IPS-18a (cell line): ENCODE results near the gene A4GALT.
"Not testable (repeated sequence)": the region's sequence is repeated elsewhere in the genome, so short reads cannot be mapped to it uniquely, and the experiment has no call there.

Source experiments
- H3K27ac ChIP-seq: one replicate; pipeline ENCODE4 v1.5.1; 2013; ENCODE audit warnings: low read length
- H3K27me3 ChIP-seq: one replicate; pipeline ENCODE4 v1.6.1; 2013; ENCODE audit warnings: mild to moderate bottlenecking, low read length; ENCODE audit not compliant: control insufficient read depth, insufficient read depth
- H3K36me3 ChIP-seq: one replicate; pipeline ENCODE4 v1.6.1; 2013; ENCODE audit warnings: low read depth, low read length; ENCODE audit not compliant: control insufficient read depth
- H3K4me1 ChIP-seq: one replicate; pipeline ENCODE4 v1.6.1; 2013; ENCODE audit warnings: low read depth, low read length; ENCODE audit not compliant: control insufficient read depth
- H3K4me3 ChIP-seq: one replicate; pipeline ENCODE4 v1.5.1; 2013; ENCODE audit warnings: low read length
- H3K9ac ChIP-seq: one replicate; pipeline ENCODE4 v1.6.1; 2013; ENCODE audit warnings: mild to moderate bottlenecking, low read length, moderate library complexity
- H3K9me3 ChIP-seq: one replicate; pipeline ENCODE4 v1.6.1; 2013; ENCODE audit warnings: low read depth, low read length; ENCODE audit not compliant: control insufficient read depth

A4GALT gene

DNA sequence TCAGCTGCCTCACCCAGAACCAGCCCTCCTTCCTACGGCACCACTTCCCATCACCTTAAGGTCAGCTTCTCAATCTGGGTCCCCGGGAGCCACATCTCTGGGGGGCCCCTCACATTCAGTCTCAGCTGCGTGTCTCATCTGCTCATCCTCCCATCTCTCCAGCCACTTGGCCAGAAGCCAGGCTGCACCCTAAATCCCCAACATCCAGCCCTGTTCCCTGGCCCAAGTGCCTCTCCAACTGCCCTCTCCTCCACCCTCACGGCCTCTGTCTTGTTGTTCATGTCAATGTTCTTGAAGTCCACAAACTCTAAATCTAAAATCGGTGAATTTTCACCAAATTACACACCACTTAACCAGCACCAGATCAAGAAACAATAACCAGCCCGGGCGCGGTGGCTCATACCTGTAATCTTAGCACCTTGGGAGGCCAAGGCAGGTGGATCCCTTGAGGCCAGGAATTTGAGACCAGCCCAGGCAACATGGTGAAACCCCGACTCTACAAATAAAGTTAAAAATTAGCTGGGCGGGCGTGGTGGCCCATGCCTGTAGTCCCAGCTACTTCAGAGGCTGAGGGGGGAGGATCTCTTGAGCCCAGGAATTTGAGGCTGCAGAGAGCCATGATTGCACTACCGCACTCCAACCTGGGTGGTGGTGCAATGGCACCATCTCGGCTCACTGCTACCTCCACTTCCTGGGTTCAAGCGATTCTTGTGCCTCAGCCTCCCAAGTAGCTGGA is 33.7 kb downstream of the A4GALT start:
- Histone ChIP-seq H3K27ac (no peak overlapping the region), H3K27me3 (no peaks in the 10 kb centered on the region), H3K36me3 (no peaks in the 10 kb centered on the region), H3K4me3 (no peak overlapping the region), H3K4me1 (peaks cover 5% of the 10 kb centered on the region), H3K9ac (no peak overlapping the region), H3K9me3 (no peaks in the 10 kb centered on the region)

DNA sequence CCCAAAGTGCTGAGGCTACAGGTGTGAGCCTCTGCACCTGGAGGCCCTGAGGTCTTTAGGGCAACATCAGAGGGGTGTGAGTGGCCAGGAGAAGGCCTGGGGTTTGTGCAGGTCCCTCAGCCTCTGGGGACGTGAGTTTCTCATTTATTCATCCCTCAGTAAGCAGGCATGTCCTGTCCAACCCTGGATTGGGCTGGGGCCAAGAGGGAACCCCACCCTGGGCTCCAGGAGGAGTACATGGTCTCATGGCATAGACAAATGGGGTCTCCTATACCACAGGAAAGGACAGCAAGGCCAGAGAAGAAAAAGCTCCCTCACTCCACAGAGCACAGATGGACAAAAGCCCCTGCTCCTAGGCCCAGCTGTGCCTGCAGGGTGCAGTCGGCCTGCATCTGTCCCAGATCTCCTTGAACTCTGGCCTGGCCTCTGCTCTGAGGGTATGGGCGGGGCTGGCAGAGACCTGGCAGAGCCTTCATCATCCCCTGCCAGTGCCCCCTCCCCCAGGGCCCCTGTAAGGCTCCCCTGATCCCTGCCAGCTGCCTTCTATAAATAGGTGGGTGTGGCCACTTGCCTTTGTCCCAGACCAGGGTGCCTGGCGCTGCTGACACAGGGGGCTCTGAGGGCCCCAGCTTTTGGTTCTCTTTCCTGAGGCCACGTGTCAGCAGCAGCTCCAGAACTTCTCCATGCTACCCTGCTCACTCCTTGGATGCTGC is 34.6 kb downstream of the A4GALT start:
- H3K4me3 ChIP-seq, result no peak overlapping the region
- no peak overlapping the region for H3K9ac ChIP-seq
- H3K27me3 ChIP-seq, result no peaks in the 10 kb centered on the region
- peaks cover 5% of the 10 kb centered on the region for H3K4me1 ChIP-seq
- no peaks in the 10 kb centered on the region for H3K9me3 ChIP-seq
- no peak overlapping the region for H3K27ac ChIP-seq
- no peaks in the 10 kb centered on the region for H3K36me3 ChIP-seq

DNA sequence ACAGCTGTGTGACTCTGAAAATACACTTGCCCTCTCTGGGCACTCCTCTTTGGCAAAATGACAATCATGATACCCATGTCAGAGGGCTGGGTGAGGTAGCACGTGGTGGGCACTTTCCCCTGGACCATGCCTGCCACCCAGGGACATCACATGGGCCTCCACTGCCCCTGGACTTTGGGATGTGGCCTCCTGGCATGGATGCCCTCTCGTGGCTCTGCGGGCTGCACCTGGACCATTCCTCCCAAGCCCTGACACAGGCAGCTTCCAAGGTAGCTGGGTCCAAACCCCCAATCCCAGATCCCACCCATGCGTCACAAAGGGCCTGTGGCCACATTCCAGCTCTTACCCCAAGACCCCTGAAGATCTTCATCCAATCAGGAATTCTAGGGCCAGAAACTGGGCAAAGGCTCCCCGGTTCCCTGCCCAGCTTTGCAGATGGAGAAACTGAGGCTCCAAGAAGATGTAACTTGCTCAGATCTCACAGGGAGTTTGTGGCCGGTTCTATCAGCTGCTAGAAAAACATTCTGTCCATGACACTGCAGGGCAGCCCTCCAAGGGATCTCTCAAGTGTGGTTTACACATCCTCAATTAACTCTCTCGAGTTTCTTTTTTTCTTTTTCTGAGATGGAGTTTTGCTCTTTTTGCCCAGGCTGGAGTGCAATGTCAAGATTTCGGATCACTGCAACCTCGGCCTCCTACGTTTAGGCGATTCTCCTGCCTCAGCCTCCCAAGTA is 36.0 kb downstream of the A4GALT start:
- Histone ChIP-seq H3K9me3 (no peaks in the 10 kb centered on the region), H3K9ac (no peak overlapping the region)

DNA sequence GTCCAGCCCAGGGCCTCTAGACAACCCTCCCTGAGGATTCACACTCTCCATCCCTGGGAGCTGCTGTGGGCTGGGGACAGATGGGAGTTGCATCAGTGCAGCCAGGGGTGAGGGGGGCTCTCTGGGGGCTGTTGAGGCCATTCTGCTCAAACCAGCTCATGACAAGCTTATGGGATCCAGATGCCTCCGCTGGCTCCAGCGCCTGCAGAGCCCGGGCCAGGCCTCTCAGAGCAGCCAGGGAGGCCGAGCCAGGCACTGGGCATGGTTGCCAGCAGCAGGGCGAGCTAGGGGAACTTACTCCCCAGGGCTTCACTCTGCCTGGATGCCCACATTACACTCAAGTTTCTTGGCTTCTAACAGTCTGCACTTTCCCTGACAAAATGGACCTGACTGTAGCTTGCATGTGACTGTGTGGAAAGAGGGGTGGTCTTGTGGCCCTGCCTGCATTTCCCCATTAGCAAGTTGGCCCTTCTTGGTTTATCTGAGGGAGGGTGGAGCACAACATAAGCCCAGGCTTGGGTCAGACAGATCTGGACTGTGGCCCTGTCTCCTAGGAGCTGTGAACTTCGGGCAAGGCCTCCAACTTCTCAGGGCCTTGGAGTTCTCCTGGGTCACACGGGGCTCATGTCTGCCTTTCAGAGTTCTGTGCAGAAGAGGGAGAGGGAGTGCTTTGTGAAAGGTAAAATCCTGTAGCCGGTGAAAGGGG is 36.9 kb downstream of the A4GALT start:
- Histone ChIP-seq H3K9me3 (no peaks in the 10 kb centered on the region), H3K27ac (no peak overlapping the region), H3K4me3 (no peak overlapping the region), H3K4me1 (peaks cover 4% of the 10 kb centered on the region), H3K36me3 (no peaks in the 10 kb centered on the region), H3K9ac (no peak overlapping the region), H3K27me3 (no peaks in the 10 kb centered on the region)

More for the DNA sequence above, 36.0 kb downstream of the A4GALT start:
- Histone ChIP-seq H3K36me3 (no peaks in the 10 kb centered on the region), H3K4me3 (no peak overlapping the region), H3K27me3 (no peaks in the 10 kb centered on the region), H3K27ac (no peak overlapping the region), H3K4me1 (peaks cover 5% of the 10 kb centered on the region)

DNA sequence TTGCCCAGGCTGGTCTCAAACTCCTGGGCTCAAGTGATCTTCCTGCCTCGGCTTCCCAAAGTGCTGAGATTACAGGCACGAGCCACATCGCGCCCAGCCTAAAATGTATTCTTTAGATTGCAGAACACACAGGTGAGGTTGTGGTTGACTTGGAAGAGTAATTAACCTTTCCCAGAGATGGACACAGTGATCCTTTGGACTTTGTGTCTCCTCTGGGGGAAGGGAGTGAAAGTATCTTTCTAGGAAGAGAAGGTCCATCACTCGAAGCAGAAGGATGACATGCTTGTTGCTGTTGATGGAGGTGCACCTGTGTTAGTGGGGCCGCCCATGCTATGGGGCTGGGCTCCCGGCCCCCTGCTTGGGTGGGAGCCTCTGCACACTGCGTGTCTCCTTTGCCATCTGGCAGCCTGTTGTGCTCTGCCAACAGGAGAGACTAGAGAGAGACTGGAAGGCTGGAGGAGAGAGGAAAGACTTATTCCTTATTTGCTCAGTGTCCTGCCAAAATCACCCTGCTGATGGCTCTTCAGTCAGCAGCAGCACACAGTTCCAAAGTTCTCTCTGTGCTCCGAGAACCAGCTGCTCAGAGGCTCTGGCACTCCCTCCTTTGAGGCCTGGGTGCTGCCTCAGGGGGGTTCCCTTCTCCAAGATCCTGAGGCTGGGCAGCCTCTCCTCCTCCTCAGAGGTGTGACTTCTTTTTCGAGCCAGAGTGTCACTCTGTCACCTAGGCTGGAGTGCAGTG is 38.4 kb downstream of the A4GALT start:
- no peak overlapping the region for H3K27ac ChIP-seq
- H3K4me1 ChIP-seq, result no peaks in the 10 kb centered on the region
- H3K9me3 ChIP-seq, result no peaks in the 10 kb centered on the region
- H3K4me3 ChIP-seq, result no peak overlapping the region
- no peaks in the 10 kb centered on the region for H3K36me3 ChIP-seq
- no peak overlapping the region for H3K9ac ChIP-seq
- no peaks in the 10 kb centered on the region for H3K27me3 ChIP-seq

DNA sequence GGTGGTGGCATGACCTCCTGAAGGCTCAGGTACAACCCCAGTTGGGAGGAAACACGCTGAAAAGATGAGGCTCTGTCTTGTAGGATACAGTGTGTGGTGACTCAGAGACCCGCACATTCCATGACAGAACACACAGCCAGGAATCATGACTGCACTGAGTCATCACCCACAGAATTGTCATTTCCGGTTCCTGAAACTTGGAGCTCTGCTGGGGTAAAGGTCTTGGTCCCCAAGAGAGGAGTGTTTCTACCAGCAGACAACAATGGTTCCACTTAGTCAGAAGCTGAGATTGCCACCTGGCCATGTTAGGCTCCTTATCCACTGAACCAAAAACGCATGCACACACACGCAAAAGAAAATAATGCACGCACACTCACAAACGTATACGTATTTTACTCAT is 40.0 kb downstream of the A4GALT start:
- Histone ChIP-seq H3K9me3 (no peaks in the 10 kb centered on the region), H3K27ac (no peak overlapping the region)

DNA sequence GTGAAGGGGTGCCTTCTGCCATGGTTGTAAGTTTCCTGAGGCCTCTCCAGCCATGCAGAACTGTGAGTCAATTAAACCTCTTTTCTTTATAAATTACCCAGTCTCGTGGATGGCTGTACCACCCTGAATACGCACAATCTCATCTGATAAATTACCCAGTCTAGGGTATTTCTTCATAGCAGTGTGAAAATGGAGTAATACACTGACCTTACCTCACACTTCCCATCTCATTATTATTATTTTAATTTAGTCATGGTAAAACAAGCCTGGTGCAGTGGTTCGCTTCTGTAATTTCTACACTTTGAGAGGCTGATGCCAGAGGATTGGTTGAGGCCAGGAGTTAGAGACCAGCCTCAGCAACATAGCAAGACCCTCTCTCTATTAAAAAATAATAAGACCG is 41.0 kb downstream of the A4GALT start:
- Histone ChIP-seq H3K4me1 (no peaks in the 10 kb centered on the region), H3K27me3 (no peaks in the 10 kb centered on the region), H3K27ac (no peak overlapping the region), H3K36me3 (no peaks in the 10 kb centered on the region), H3K9ac (no peak overlapping the region), H3K9me3 (no peaks in the 10 kb centered on the region), H3K4me3 (no peak overlapping the region)

More for the DNA sequence above, 40.0 kb downstream of the A4GALT start:
- no peak overlapping the region for H3K4me3 ChIP-seq
- H3K9ac ChIP-seq, result no peak overlapping the region
- no peaks in the 10 kb centered on the region for H3K4me1 ChIP-seq
- no peaks in the 10 kb centered on the region for H3K36me3 ChIP-seq
- H3K27me3 ChIP-seq, result no peaks in the 10 kb centered on the region

DNA sequence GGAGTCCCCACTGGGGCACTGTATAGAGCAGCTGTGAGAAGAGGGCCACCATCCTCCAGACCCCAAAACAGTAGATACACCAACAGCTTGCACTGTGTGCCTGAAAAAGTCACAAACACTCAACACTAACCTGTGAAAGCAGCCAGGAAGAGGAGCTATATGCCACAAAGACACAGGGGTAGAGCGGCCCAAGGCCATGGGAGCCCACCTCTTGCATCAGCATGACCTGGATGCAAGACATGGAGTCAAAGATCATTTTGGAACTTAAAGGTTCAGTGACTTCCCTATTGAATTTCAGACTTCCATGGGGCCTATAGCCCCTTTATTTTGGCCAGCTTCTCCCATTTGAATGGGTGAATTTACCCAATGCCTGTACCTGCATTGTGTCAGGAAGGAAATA is 41.8 kb downstream of the A4GALT start:
- no peaks in the 10 kb centered on the region for H3K36me3 ChIP-seq
- no peaks in the 10 kb centered on the region for H3K27me3 ChIP-seq
- H3K27ac ChIP-seq, result no peak overlapping the region
- H3K4me3 ChIP-seq, result no peak overlapping the region
- no peaks in the 10 kb centered on the region for H3K9me3 ChIP-seq
- H3K4me1 ChIP-seq, result no peaks in the 10 kb centered on the region
- H3K9ac ChIP-seq, result no peak overlapping the region

DNA sequence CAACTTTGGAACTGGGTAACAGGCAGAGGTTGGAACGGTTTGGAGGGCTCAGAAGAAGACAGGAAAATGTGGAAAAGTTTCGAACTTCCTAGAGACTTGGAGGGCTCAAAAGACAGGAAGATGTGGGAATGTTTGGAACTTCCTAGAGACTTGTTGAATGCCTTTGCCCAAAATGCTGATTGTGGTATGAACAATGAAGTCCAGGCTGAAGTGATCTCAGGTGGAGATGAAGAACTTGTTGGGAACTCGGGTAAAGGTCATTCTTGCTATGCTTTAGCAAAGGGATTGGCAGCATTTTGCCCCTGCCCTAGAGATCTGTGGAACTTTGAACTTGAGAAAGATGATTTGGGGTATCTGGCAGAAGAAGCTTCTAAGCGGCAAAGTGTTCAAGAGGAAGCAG is 42.7 kb downstream of the A4GALT start:
- H3K36me3 ChIP-seq, H3K27ac ChIP-seq, H3K4me3 ChIP-seq, H3K9me3 ChIP-seq, H3K4me1 ChIP-seq, H3K9ac ChIP-seq, H3K27me3 ChIP-seq: not testable (repeated sequence)

DNA sequence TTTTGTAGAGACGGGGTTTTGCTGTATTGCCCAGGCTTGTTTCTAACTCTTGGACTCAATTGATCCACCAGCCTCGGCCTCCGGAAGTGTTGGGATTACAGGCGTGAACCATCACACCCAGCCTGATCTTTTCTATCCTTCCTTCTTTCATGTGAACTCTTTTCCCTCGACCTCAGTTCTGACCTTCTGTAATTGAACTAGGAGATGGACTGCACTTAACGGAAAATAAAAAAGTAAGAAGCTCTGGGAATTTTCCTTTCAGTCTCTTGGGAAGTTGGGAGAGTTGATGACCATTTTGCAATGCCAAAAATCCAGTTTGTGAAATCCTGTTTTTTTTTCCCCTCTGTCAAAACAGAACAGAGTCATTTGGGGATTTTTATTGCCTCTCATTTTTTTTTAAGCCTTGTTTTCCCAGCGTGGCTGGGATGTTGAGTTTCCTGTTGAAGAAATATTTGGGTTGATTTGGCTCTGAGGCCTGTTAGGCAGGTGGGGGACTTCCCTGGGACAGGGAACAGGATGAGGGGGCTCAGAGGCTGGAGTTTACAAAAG is 44.5 kb downstream of the A4GALT start:
- H3K27ac ChIP-seq, result no peak overlapping the region
- H3K27me3 ChIP-seq, result no peaks in the 10 kb centered on the region

More for the DNA sequence above, 44.5 kb downstream of the A4GALT start:
- no peak overlapping the region for H3K9ac ChIP-seq
- no peaks in the 10 kb centered on the region for H3K4me1 ChIP-seq
- H3K36me3 ChIP-seq, result no peaks in the 10 kb centered on the region
- no peak overlapping the region for H3K4me3 ChIP-seq
- no peaks in the 10 kb centered on the region for H3K9me3 ChIP-seq
